H1 (cell line): Measurements from ENCODE around the gene HMCN2. TPM values are rescaled to one million over a fixed set of nuclear protein-coding genes. Genes with fewer than 3 reads are reported as not detected.

Experiments
- CTCF ChIA-PET: fragments of 300-600 bp; sonication (Branson Sonifier 250); formaldehyde crosslinking; loops from one replicate; lab custom pipeline; 2021; ENCODE audit not compliant: partially characterized antibody; lab: Charles Lee
- POLR2A ChIA-PET: fragments of 300-600 bp; sonication (Branson Sonifier 250); formaldehyde crosslinking; loops from one replicate; lab custom pipeline; 2021; ENCODE audit warnings: inconsistent platforms; ENCODE audit not compliant: partially characterized antibody; lab: Charles Lee
- DNase-seq, 2 experiments: peaks; one replicate each; pipeline versions ENCODE4 v3.0.0 to v3.0.0-alpha.2; 2010 to 2022; ENCODE audit warnings: low spot score in 2 of 2, low read depth in 1 of 2, mixed read lengths in 1 of 2
- FAIRE-seq: peaks from 2 replicates; lab custom pipeline; 2011; peaks lifted over from hg19 to GRCh38; lab: Jason Lieb, UNC
- H2AFZ ChIP-seq: 2 replicates; pipeline ENCODE4 v1.8.1; 2012; ENCODE audit warnings: low read length, inconsistent platforms
- H2AK5ac ChIP-seq: 2 replicates; pipeline ENCODE4 v1.6.1; 2013; ENCODE audit warnings: low read depth, low read length
- H2BK120ac ChIP-seq: replicated peaks from 2 replicates; pipeline ENCODE3; 2013; ENCODE audit warnings: low read depth, low read length, inconsistent platforms
- H2BK12ac ChIP-seq: 2 replicates; pipeline ENCODE4 v1.6.1; 2013; ENCODE audit warnings: low read depth, low read length
- H2BK15ac ChIP-seq: 2 replicates; pipeline ENCODE4 v1.6.1; 2013; ENCODE audit warnings: low read length
- H2BK20ac ChIP-seq: 2 replicates; pipeline ENCODE4 v1.6.1; 2013; ENCODE audit warnings: low read length
- H2BK5ac ChIP-seq: 2 replicates; pipeline ENCODE4 v1.6.1; 2013; ENCODE audit warnings: low read depth, low read length
- H3K14ac ChIP-seq: 2 replicates; pipeline ENCODE4 v1.6.1; 2013; ENCODE audit warnings: inconsistent platforms; ENCODE audit not compliant: insufficient read length
- H3K18ac ChIP-seq: 2 replicates; pipeline ENCODE4 v1.6.1; 2013; ENCODE audit warnings: low read length; ENCODE audit errors: extremely low read depth
- H3K23ac ChIP-seq: 2 replicates; pipeline ENCODE4 v1.6.1; 2013; ENCODE audit warnings: inconsistent platforms; ENCODE audit not compliant: insufficient read length
- H3K23me2 ChIP-seq: 2 replicates; pipeline ENCODE4 v1.6.1; 2013; ENCODE audit warnings: low read depth, low read length
- H3K27ac ChIP-seq: 2 replicates; pipeline ENCODE4 v1.6.1; 2011; ENCODE audit warnings: low read depth, low read length, inconsistent platforms
- H3K27me3 ChIP-seq, 4 experiments: replicated peaks in 1 of 4; 1 replicate in 1 of 4; 2 replicates in 3 of 4; pipeline versions ENCODE4 v1.6.1 to v1.8.1; 2011 to 2013; ENCODE audit warnings: low read length in 3 of 4, mild to moderate bottlenecking in 3 of 4, inconsistent platforms in 2 of 4, mixed read lengths in 2 of 4, moderate library complexity in 1 of 4; ENCODE audit not compliant: control insufficient read depth in 3 of 4, insufficient read depth in 3 of 4; ENCODE audit errors: extremely low read depth in 1 of 4
- H3K36me3 ChIP-seq, 4 experiments: 2 replicates each; pipeline versions ENCODE4 v1.6.1 to v1.8.1; 2011 to 2013; ENCODE audit warnings: mild to moderate bottlenecking in 4 of 4, low read length in 3 of 4, moderate library complexity in 2 of 4, control low read depth in 1 of 4, inconsistent platforms in 1 of 4; ENCODE audit not compliant: insufficient read depth in 4 of 4, control insufficient read depth in 2 of 4
- H3K4ac ChIP-seq: replicated peaks from 2 replicates; pipeline ENCODE3; 2013; ENCODE audit warnings: low read length, low read depth, mixed read lengths, inconsistent platforms; ENCODE audit not compliant: insufficient read length
- H3K4me1 ChIP-seq, 4 experiments: replicated peaks in 1 of 4; 1 replicate in 1 of 4; 2 replicates in 3 of 4; pipeline versions ENCODE4 v1.6.1 to v1.8.1; 2011 to 2013; ENCODE audit warnings: low read length in 3 of 4, inconsistent platforms in 2 of 4, mixed read lengths in 1 of 4; ENCODE audit not compliant: insufficient read depth in 4 of 4, control insufficient read depth in 3 of 4
- H3K4me2 ChIP-seq, 2 experiments: 2 replicates each; pipeline versions ENCODE4 v1.6.1 to v1.8.1; 2011 to 2013; ENCODE audit warnings: low read depth in 2 of 2, low read length in 2 of 2, control low read depth in 1 of 2, inconsistent platforms in 1 of 2, mild to moderate bottlenecking in 1 of 2; ENCODE audit not compliant: insufficient read depth in 1 of 2
- H3K4me3 ChIP-seq, 4 experiments: fragments of 200-600, 300-600 bp in 1 of 4; sonication (generic), shearing (Covaris generic), sonication (Bioruptor Twin) in 1 of 4; 2 replicates each; pipeline versions ENCODE4 v1.5.1 to v1.8.1; 2011 to 2016; ENCODE audit warnings: low read length in 4 of 4, low read depth in 3 of 4, control low read depth in 2 of 4, inconsistent platforms in 2 of 4, mild to moderate bottlenecking in 2 of 4, mixed read lengths in 1 of 4, moderate library complexity in 1 of 4; ENCODE audit not compliant: insufficient read depth in 2 of 4; ENCODE audit errors: extremely low read depth in 1 of 4
- H3K56ac ChIP-seq: replicated peaks from 2 replicates; pipeline ENCODE3; 2013; ENCODE audit warnings: low read depth, mild to moderate bottlenecking, mixed read lengths, low read length, inconsistent platforms; ENCODE audit not compliant: insufficient read length
- H3K79me1 ChIP-seq: 2 replicates; pipeline ENCODE4 v1.6.1; 2013; ENCODE audit warnings: low read depth, low read length, control low read depth
- H3K79me2 ChIP-seq, 2 experiments: 2 replicates each; pipeline versions ENCODE4 v1.6.1 to v1.8.1; 2012 to 2013; ENCODE audit warnings: low read length in 2 of 2, mild to moderate bottlenecking in 2 of 2, inconsistent platforms in 1 of 2; ENCODE audit not compliant: insufficient read depth in 2 of 2, control insufficient read depth in 1 of 2
- H3K9ac ChIP-seq, 4 experiments: replicated peaks in 1 of 4; 1 replicate in 1 of 4; 2 replicates in 3 of 4; pipeline versions ENCODE4 v1.6.1 to v1.8.1; 2011 to 2013; ENCODE audit warnings: low read depth in 3 of 4, low read length in 3 of 4, control low read depth in 2 of 4, mild to moderate bottlenecking in 2 of 4, moderate library complexity in 2 of 4, inconsistent platforms in 1 of 4; ENCODE audit errors: extremely low read depth in 1 of 4
- H3K9me3 ChIP-seq, 2 experiments: 2 replicates each; pipeline versions ENCODE4 v1.6.1 to v1.8.1; 2012 to 2013; ENCODE audit warnings: mild to moderate bottlenecking in 2 of 2, moderate library complexity in 2 of 2, control low read depth in 1 of 2, inconsistent platforms in 1 of 2, low read depth in 1 of 2, low read length in 1 of 2, mixed read lengths in 1 of 2; ENCODE audit not compliant: insufficient read depth in 2 of 2
- H4K20me1 ChIP-seq, 2 experiments: replicated peaks in 1 of 2; 2 replicates each; pipeline versions ENCODE3 to v1.8.1; 2011 to 2013; ENCODE audit warnings: inconsistent platforms in 2 of 2, low read length in 2 of 2, mild to moderate bottlenecking in 1 of 2; ENCODE audit not compliant: insufficient read depth in 2 of 2, control insufficient read depth in 1 of 2
- H4K5ac ChIP-seq: 2 replicates; pipeline ENCODE4 v1.6.1; 2013; ENCODE audit warnings: low read length, low read depth, mixed read lengths, inconsistent platforms; ENCODE audit not compliant: insufficient read length
- H4K8ac ChIP-seq: 2 replicates; pipeline ENCODE4 v1.8.0; 2013; ENCODE audit warnings: mild to moderate bottlenecking, moderate library complexity, low read length, inconsistent platforms; ENCODE audit not compliant: insufficient read depth; ENCODE audit errors: extremely low read depth
- H4K91ac ChIP-seq: replicated peaks from 2 replicates; pipeline ENCODE3; 2013; ENCODE audit warnings: low read length, mixed read lengths, inconsistent platforms; ENCODE audit not compliant: insufficient read length
- ASH2L ChIP-seq: fragments of 200-600, 300-600 bp; sonication (generic); IDR thresholded peaks from one replicate; pipeline ENCODE4 v1.7.1; 2017; ENCODE audit warnings: low read length
- CREB1 ChIP-seq: IDR thresholded peaks from 2 replicates; pipeline ENCODE4 v1.6.1; 2012; ENCODE audit warnings: inconsistent platforms
- EGR1 ChIP-seq: IDR thresholded peaks from 2 replicates; pipeline ENCODE4 v1.6.1; 2011; ENCODE audit warnings: low read depth, low read length, borderline replicate concordance
- EZH2 ChIP-seq: fragments of 200-600 bp; sonication (generic); IDR thresholded peaks from 2 replicates; pipeline ENCODE4 v1.7.1; 2012; ENCODE audit warnings: low read depth, mild to moderate bottlenecking, moderate library complexity, low read length, inconsistent platforms; ENCODE audit not compliant: severe bottlenecking
- KDM4A ChIP-seq: IDR thresholded peaks from one replicate; pipeline ENCODE4 v1.7.1; 2012; ENCODE audit warnings: low read depth, mild to moderate bottlenecking, moderate library complexity, low read length, inconsistent platforms; ENCODE audit not compliant: severe bottlenecking
- MAFK ChIP-seq: IDR thresholded peaks from 2 replicates; pipeline ENCODE4 v1.6.1; 2012; ENCODE audit warnings: low read depth, mild to moderate bottlenecking, improper control_type of control experiment, low read length
- NANOG ChIP-seq: IDR thresholded peaks from 2 replicates; pipeline ENCODE4 v1.6.1; 2011; ENCODE audit warnings: low read length, low read depth, mild to moderate bottlenecking, inconsistent platforms; ENCODE audit not compliant: insufficient read depth, poor library complexity, severe bottlenecking
- POLR2AphosphoS5 ChIP-seq: IDR thresholded peaks from 2 replicates; pipeline ENCODE4 v1.6.1; 2011; ENCODE audit warnings: low read depth, low read length
- whole genome bisulfite sequencing, 2 experiments: shearing (Covaris generic) in 1 of 2; methylation state at CpG; one replicate each; pipeline versions ENCODE4 v1.1.6 to v1.1.7; 2013 to 2015; ENCODE audit warnings: low lambda C conversion rate in 2 of 2, mixed read lengths in 2 of 2, inconsistent platforms in 1 of 2, low coverage in 1 of 2, missing lambda C conversion rate in 1 of 2; ENCODE audit not compliant: insufficient replicate concordance in 2 of 2, insufficient coverage in 1 of 2, insufficient read length in 1 of 2; ENCODE audit errors: extremely low coverage in 1 of 2, missing lambda C conversion rate in 1 of 2; 5-methylcytosine and 5-hydroxymethylcytosine counted together
- polyA plus RNA-seq, 7 experiments: library from polyadenylated mRNA; depleted of rRNA in 3 of 7; stranded (reverse) in 5 of 7; unstranded in 2 of 7; fragments of >200 nt in 5 of 7; fragments of 200-250 nt in 2 of 7; gene quantifications; 1 replicate in 5 of 7; 2 replicates in 1 of 7; 4 replicates in 1 of 7; pipeline versions ENCODE4 v1.2.1 to v1.2.3, GENCODE V29; 2011 to 2013; ENCODE audit warnings: missing spikeins in 2 of 7, mixed read lengths in 2 of 7
- total RNA-seq: library from RNA; stranded (reverse); fragmentation: NEBNext Ultra II Directional; extraction: Animal tissue kit (Norgen Biotek cat#: 25700); gene quantifications from 2 replicates; pipeline ENCODE4 v1.2.1, GENCODE V29; 2021
- TF ChIP-seq, protein P1 (sequence below), 3 experiments: IDR thresholded peaks; 1 replicate in 2 of 3; 2 replicates in 1 of 3; pipeline versions ENCODE4 v1.5.1 to v1.6.1; 2011; ENCODE audit warnings: low read length in 3 of 3, mild to moderate bottlenecking in 3 of 3, inconsistent platforms in 2 of 3, low read depth in 1 of 3, moderate library complexity in 1 of 3; ENCODE audit not compliant: insufficient read depth in 1 of 3; ENCODE audit errors: control extremely low read depth in 1 of 3
- TF ChIP-seq, protein P2 (sequence below): IDR thresholded peaks from 2 replicates; pipeline ENCODE4 v1.6.1; 2012; ENCODE audit warnings: inconsistent platforms

The HMCN2 gene
- total and polyA plus RNA-seq, 2 of the 8 experiments (the other 6 are each of a cell fraction or from before 2014, with no cell fraction given): 5.0 to 9.1 TPM

DNA sequence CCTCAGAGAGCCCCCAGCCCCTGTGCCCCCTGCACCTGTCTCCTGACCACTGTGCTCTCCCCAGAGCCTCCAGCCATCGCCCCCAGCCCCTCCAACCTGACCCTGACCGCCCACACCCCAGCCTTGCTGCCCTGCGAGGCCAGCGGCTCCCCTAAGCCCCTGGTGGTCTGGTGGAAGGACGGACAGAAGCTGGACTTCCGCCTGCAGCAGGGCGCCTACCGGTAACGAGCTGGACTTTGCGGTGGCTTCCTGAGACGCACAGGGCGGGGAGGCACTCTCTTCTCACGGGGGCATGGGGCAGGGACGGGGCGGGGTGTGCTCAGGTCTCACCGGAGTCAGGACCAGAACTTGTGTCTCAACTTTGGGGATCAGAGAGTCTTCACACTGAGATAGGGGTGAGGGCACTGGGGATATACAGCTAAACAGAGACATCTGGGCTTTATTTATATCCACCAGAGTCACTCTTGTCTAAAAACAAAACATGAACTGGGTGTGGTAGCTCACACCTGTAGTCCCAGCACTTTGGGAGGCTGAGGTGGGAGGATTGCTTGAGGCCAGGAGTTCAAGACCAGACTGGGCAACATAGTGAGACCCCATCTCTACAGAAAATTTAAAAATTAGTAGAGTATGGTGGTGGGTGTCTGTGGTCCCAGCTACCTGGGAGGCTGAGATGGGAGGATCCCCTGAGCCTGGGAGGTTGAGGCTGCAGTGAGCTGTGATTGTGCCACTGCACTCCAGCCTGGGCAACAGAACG is 133.1 kb downstream of the HMCN2 start:
- Histone ChIP-seq H4K8ac (no peak overlapping the region), H3K27ac (no peak overlapping the region), H3K56ac (no peak overlapping the region), H2BK12ac (no peak overlapping the region), H3K79me2 (no peaks in the 10 kb centered on the region), H3K9me3 (no peaks in the 10 kb centered on the region), H2BK15ac (no peak overlapping the region), H3K23me2 (no peaks in the 10 kb centered on the region), H3K9ac (no peak overlapping the region), H2BK5ac (no peak overlapping the region), H3K18ac (no peak overlapping the region), H4K5ac (no peak overlapping the region), H2BK20ac (no peak overlapping the region), H2AK5ac (no peak overlapping the region), H3K14ac (no peak overlapping the region), H3K4me3 (no peak overlapping the region), H4K20me1 (no peaks in the 10 kb centered on the region), H3K79me1 (no peaks in the 10 kb centered on the region), H3K23ac (no peak overlapping the region), H3K36me3 (no peaks in the 10 kb centered on the region; a peak in 2 of 8 replicates), H3K27me3 (no peaks in the 10 kb centered on the region), H2BK120ac (no peak overlapping the region), H3K4me2 (no peak overlapping the region), H3K4me1 (no peaks in the 10 kb centered on the region), H3K4ac (no peak overlapping the region), H2AFZ (no peak overlapping the region), H4K91ac (no peak overlapping the region)
- DNase-seq: no peak
- ChIA-PET POLR2A (no interaction called here), CTCF (interaction anchor here (0.8 to 1.9 kb wide), 7 partner anchors 9 to 157 kb away, joined by 3 to 4 read pairs (median 3); no protein-coding TSS in a partner anchor)
- no peak for FAIRE-seq
- 89% methylated on average over 14 of the region's 17 CpGs; no CpG with 5 or more reads in 1 of the 2 experiments for WGBS, 2 experiments
- TF ChIP-seq EGR1: no peak
- TF ChIP-seq, protein P1, sequence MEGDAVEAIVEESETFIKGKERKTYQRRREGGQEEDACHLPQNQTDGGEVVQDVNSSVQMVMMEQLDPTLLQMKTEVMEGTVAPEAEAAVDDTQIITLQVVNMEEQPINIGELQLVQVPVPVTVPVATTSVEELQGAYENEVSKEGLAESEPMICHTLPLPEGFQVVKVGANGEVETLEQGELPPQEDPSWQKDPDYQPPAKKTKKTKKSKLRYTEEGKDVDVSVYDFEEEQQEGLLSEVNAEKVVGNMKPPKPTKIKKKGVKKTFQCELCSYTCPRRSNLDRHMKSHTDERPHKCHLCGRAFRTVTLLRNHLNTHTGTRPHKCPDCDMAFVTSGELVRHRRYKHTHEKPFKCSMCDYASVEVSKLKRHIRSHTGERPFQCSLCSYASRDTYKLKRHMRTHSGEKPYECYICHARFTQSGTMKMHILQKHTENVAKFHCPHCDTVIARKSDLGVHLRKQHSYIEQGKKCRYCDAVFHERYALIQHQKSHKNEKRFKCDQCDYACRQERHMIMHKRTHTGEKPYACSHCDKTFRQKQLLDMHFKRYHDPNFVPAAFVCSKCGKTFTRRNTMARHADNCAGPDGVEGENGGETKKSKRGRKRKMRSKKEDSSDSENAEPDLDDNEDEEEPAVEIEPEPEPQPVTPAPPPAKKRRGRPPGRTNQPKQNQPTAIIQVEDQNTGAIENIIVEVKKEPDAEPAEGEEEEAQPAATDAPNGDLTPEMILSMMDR (IDR thresholded peaks at IDR 0.05; ENCODE audit: control extremely low read depth in 1 of 3, insufficient read depth in 1 of 3, low read depth in 1 of 3, low read length in 3 of 3): no peak
- TF ChIP-seq ASH2L: no peak
- no peak for TF ChIP-seq MAFK
- no peak for TF ChIP-seq POLR2AphosphoS5
- TF ChIP-seq KDM4A: no peak
- no peak for TF ChIP-seq CREB1
- TF ChIP-seq, protein P2, sequence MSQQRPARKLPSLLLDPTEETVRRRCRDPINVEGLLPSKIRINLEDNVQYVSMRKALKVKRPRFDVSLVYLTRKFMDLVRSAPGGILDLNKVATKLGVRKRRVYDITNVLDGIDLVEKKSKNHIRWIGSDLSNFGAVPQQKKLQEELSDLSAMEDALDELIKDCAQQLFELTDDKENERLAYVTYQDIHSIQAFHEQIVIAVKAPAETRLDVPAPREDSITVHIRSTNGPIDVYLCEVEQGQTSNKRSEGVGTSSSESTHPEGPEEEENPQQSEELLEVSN: no peak
- no peak for TF ChIP-seq NANOG
- TF ChIP-seq EZH2: no peak
